ENCODE measurements around the gene MS4A5. TPM values are rescaled to one million over a fixed set of nuclear protein-coding genes. Genes with fewer than 3 reads are reported as not detected.

MS4A5 gene
- total RNA-seq, 1 donor from 2014 or later = not detected

DNA sequence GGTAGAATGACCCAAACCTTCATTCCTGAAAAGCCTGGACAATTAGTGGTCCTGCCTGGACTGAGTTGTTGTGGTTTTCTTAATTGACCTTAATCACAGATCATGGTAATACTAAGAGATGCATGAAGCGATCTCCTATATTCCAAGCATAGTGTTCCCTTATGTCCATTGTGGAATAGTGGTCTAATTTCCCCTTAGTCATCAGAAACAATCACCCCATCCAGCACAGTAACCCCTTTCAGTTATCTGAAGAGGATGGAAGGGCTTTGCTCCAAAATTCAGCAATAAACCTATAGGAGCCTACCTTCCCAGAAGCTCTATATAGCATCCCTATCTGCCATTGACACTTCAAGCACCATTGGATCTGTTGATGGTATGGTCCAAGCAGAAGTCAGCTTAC lies 6.8 kb upstream of the MS4A5 start:
- H3K4me2 ChIP-seq = no peak overlapping the region
- Mint-ChIP-seq H3K27ac (no peak overlapping the region), H3K36me3 (no peaks in the 10 kb centered on the region), H3K27me3 (ENCODE audit: insufficient read depth, low read depth) (peaks cover 2% of the 10 kb centered on the region), H3K9me3 (peaks cover 2% of the 10 kb centered on the region), H3K4me1 (peaks cover 7% of the 10 kb centered on the region), H3K4me3 (no peak overlapping the region)
- TF ChIP-seq, protein P1, sequence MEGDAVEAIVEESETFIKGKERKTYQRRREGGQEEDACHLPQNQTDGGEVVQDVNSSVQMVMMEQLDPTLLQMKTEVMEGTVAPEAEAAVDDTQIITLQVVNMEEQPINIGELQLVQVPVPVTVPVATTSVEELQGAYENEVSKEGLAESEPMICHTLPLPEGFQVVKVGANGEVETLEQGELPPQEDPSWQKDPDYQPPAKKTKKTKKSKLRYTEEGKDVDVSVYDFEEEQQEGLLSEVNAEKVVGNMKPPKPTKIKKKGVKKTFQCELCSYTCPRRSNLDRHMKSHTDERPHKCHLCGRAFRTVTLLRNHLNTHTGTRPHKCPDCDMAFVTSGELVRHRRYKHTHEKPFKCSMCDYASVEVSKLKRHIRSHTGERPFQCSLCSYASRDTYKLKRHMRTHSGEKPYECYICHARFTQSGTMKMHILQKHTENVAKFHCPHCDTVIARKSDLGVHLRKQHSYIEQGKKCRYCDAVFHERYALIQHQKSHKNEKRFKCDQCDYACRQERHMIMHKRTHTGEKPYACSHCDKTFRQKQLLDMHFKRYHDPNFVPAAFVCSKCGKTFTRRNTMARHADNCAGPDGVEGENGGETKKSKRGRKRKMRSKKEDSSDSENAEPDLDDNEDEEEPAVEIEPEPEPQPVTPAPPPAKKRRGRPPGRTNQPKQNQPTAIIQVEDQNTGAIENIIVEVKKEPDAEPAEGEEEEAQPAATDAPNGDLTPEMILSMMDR (IDR thresholded peaks at IDR 0.05) = no peak
- TF ChIP-seq EZH2phosphoT487 (IDR thresholded peaks at IDR 0.05) = no peak
- no peak for TF ChIP-seq EZH2 (IDR thresholded peaks at IDR 0.05)
- no peaks in the 10 kb centered on the region for H3K79me2 ChIP-seq (ENCODE audit: low read depth)
- no peaks in the 10 kb centered on the region for H3K27me3 ChIP-seq
- no peak overlapping the region for H2AFZ ChIP-seq (replicated peaks)
- H3K4me3 ChIP-seq = no peak overlapping the region
- H3K36me3 ChIP-seq = no peaks in the 10 kb centered on the region
- DNase-seq (ENCODE audit: low spot score) = no peak
- H3K9ac ChIP-seq = no peak overlapping the region
- H3K4me1 ChIP-seq = no peaks in the 10 kb centered on the region
- no peaks in the 10 kb centered on the region for H4K20me1 ChIP-seq (ENCODE audit: low read depth)
- no peaks in the 10 kb centered on the region for H3F3A ChIP-seq (ENCODE audit: low read depth)
- H3K27ac ChIP-seq = no peak overlapping the region
- no peaks in the 10 kb centered on the region for H3K9me3 ChIP-seq (ENCODE audit: low read depth)

DNA sequence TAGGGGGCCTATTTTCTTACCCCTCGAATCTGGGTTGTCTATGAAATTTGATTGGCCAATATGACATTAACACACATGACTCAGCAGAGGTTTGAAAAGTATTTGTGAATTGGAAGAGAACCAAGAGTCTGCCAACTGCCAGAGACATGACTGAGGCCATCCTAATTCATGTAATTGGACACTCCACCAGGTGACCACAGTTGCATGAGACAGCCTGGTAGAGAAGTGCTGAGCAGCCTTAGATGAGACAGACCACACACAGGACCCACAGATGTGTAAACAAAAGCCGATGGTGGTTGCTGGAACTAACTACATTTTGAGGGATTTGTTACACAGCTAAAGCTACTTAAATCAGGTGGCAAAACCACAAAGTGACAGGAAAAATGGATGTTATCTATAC lies 855 bp upstream of the MS4A5 start:
- Histone ChIP-seq H3K9ac (no peak overlapping the region), H3K4me2 (no peak overlapping the region), H3K27me3 (no peaks in the 10 kb centered on the region), H3K79me2 (ENCODE audit: low read depth) (no peaks in the 10 kb centered on the region), H3K36me3 (no peaks in the 10 kb centered on the region), H3K4me1 (no peaks in the 10 kb centered on the region), H2AFZ (replicated peaks) (no peak overlapping the region), H4K20me1 (ENCODE audit: low read depth) (no peaks in the 10 kb centered on the region), H3F3A (ENCODE audit: low read depth) (no peaks in the 10 kb centered on the region), H3K4me3 (no peak overlapping the region), H3K27ac (no peak overlapping the region), H3K9me3 (ENCODE audit: low read depth) (no peaks in the 10 kb centered on the region)
- no peak for DNase-seq (ENCODE audit: low spot score)
- Mint-ChIP-seq H3K4me3 (no peak overlapping the region), H3K4me1 (peaks cover 9% of the 10 kb centered on the region), H3K36me3 (no peaks in the 10 kb centered on the region), H3K27me3 (ENCODE audit: insufficient read depth, low read depth) (peaks cover 5% of the 10 kb centered on the region), H3K9me3 (no peaks in the 10 kb centered on the region), H3K27ac (no peak overlapping the region)
- TF ChIP-seq EZH2phosphoT487 (IDR thresholded peaks at IDR 0.05) (no peak), EZH2 (IDR thresholded peaks at IDR 0.05) (no peak)
- TF ChIP-seq, protein P1 (IDR thresholded peaks at IDR 0.05) = no peak

DNA sequence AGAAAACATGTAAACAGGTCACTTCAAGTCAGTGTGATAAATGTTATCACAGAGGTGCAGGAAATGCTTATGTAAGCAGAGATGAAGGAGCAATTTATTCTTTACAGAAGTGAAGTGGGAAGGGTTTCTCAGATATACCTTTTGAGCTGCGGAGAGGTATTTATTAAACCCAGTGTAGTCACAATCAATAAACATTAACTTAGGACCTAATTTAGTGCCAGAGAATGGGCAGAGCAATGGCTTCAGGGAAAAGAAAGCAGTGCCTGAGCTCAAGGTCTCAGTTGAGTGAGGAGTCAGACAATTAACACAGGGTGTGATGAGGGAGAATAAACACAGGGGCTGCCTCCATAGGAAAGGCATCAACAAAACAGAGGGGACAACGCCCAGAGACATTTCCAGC lies 1.9 kb downstream of the MS4A5 start:
- Mint-ChIP-seq H3K27me3 (ENCODE audit: insufficient read depth, low read depth) (peaks cover 4% of the 10 kb centered on the region), H3K9me3 (peaks cover 3% of the 10 kb centered on the region)
- H2AFZ ChIP-seq (replicated peaks) = no peak overlapping the region

More for the DNA sequence above, 1.9 kb downstream of the MS4A5 start:
- Histone ChIP-seq H3K36me3 (no peaks in the 10 kb centered on the region), H3K27ac (no peak overlapping the region), H3K4me3 (no peak overlapping the region), H3K9me3 (ENCODE audit: low read depth) (no peaks in the 10 kb centered on the region), H3F3A (ENCODE audit: low read depth) (no peaks in the 10 kb centered on the region), H3K4me1 (no peaks in the 10 kb centered on the region), H3K79me2 (ENCODE audit: low read depth) (no peaks in the 10 kb centered on the region), H3K4me2 (no peak overlapping the region), H4K20me1 (ENCODE audit: low read depth) (no peaks in the 10 kb centered on the region), H3K27me3 (no peaks in the 10 kb centered on the region), H3K9ac (no peak overlapping the region)
- no peak for DNase-seq (ENCODE audit: low spot score)
- TF ChIP-seq EZH2phosphoT487 (IDR thresholded peaks at IDR 0.05) = no peak
- no peak for TF ChIP-seq EZH2 (IDR thresholded peaks at IDR 0.05)
- TF ChIP-seq, protein P1 (IDR thresholded peaks at IDR 0.05) = no peak
- H3K27ac Mint-ChIP-seq = no peak overlapping the region
- peaks cover 5% of the 10 kb centered on the region for H3K4me1 Mint-ChIP-seq
- H3K36me3 Mint-ChIP-seq = no peaks in the 10 kb centered on the region
- H3K4me3 Mint-ChIP-seq = no peak overlapping the region
